Effector memory CD4-positive, alpha-beta T cell (primary cell): Measurements from ENCODE around the gene DNAJC21.

Experiments
- DNase-seq, 3 donors: peaks; one replicate each; pipeline ENCODE4 v3.0.0-alpha.2; 2020
- H3K27ac ChIP-seq: 2 replicates; pipeline ENCODE4 v1.7.0; 2013; ENCODE audit warnings: mild to moderate bottlenecking, low read length, moderate library complexity; ENCODE audit not compliant: insufficient read depth, poor library complexity, severe bottlenecking
- H3K27me3 ChIP-seq: replicated peaks from 2 replicates; pipeline ENCODE4 v1.7.0; 2013; ENCODE audit warnings: mild to moderate bottlenecking, low read length; ENCODE audit not compliant: insufficient read depth, control insufficient read depth, poor library complexity, severe bottlenecking
- H3K36me3 ChIP-seq: 2 replicates; pipeline ENCODE4 v1.7.0; 2013; ENCODE audit warnings: mild to moderate bottlenecking, low read length, moderate library complexity; ENCODE audit not compliant: control insufficient read depth, insufficient read depth
- H3K4me1 ChIP-seq: 2 replicates; pipeline ENCODE4 v1.7.0; 2013; ENCODE audit warnings: low read length, mild to moderate bottlenecking; ENCODE audit not compliant: control insufficient read depth, insufficient read depth, poor library complexity, severe bottlenecking
- H3K4me3 ChIP-seq: 2 replicates; pipeline ENCODE4 v1.7.0; 2013; ENCODE audit warnings: low read length, low read depth, mild to moderate bottlenecking; ENCODE audit not compliant: insufficient read depth, poor library complexity, severe bottlenecking
- H3K9me3 ChIP-seq: 2 replicates; pipeline ENCODE4 v1.7.0; 2013; ENCODE audit warnings: mild to moderate bottlenecking, low read length, moderate library complexity; ENCODE audit not compliant: control insufficient read depth

DNAJC21 gene

GRCh38 chr5:34898258-34898895 lies 31.0 kb upstream of the DNAJC21 start:
- H3K36me3 ChIP-seq, result peaks cover 4% of the 10 kb centered on the region
- peak in 2 of 3 donors; percentile 16 to 44 for DNase-seq
- no peak overlapping the region for H3K4me3 ChIP-seq
- H3K4me1 ChIP-seq, result no peaks in the 10 kb centered on the region
- H3K27ac ChIP-seq, result no peak overlapping the region
- no peaks in the 10 kb centered on the region for H3K27me3 ChIP-seq
- H3K9me3 ChIP-seq, result no peaks in the 10 kb centered on the region

- Histone ChIP-seq H3K36me3 (peaks cover 4% of the 10 kb centered on the region), H3K27me3 (no peaks in the 10 kb centered on the region), H3K4me3 (no peak overlapping the region), H3K9me3 (no peaks in the 10 kb centered on the region), H3K27ac (no peak overlapping the region), H3K4me1 (no peaks in the 10 kb centered on the region)
- DNase-seq, result no peak
Measured at GRCh38 chr5:34899066-34899465, 30.3 kb upstream of the DNAJC21 start.

GRCh38 chr5:34900652-34901051 lies 28.7 kb upstream of the DNAJC21 start:
- Histone ChIP-seq H3K36me3 (peaks cover 4% of the 10 kb centered on the region), H3K4me3 (no peak overlapping the region), H3K4me1 (no peaks in the 10 kb centered on the region), H3K27ac (no peak overlapping the region), H3K27me3 (no peaks in the 10 kb centered on the region), H3K9me3 (no peaks in the 10 kb centered on the region)
- no peak for DNase-seq

DNA sequence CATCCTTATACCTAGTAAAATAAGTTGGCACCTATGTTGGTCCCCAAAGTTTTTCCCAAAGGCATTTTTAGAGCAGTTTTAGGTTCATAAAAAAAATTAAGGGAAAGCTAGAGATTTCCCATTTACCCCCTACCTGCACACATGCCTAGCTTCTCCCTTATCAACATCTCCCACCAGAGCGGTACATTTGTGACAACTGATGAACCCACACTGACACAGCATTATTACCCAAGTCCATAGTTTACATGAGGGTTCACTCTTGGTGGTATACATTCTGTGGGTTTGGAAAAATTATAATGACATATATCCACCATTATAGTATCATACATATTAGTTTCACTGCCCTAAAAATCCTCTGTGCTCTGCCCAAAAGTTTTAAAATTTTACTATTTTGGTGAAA lies 26.1 kb upstream of the DNAJC21 start:
- Histone ChIP-seq H3K9me3 (no peaks in the 10 kb centered on the region), H3K36me3 (peaks cover 9% of the 10 kb centered on the region), H3K27me3 (no peaks in the 10 kb centered on the region), H3K27ac (no peak overlapping the region), H3K4me1 (no peaks in the 10 kb centered on the region), H3K4me3 (no peak overlapping the region)
- no peak for DNase-seq

DNA sequence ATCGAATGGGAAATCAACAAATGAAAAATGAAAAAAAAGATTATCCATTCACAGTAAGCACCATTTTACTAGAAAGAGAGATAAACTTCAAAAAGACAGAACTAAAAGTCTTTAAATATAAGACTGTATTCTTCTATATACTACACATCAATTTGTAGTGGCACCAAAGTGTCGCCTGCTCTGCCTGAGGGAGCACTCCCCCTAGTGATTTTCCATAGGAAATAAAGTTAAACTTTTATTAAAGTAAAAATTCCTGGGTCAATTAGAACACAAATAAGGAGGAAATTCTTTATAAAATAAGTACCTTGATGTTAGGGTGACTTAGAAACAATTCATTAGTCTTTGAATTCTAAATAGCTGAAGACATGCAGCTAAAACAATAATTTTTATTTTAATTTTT lies 23.8 kb upstream of the DNAJC21 start:
- Histone ChIP-seq H3K36me3 (peaks cover 19% of the 10 kb centered on the region), H3K27me3 (no peaks in the 10 kb centered on the region), H3K4me3 (no peak overlapping the region), H3K9me3 (no peaks in the 10 kb centered on the region), H3K4me1 (no peaks in the 10 kb centered on the region), H3K27ac (no peak overlapping the region)
- DNase-seq, result no peak

DNA sequence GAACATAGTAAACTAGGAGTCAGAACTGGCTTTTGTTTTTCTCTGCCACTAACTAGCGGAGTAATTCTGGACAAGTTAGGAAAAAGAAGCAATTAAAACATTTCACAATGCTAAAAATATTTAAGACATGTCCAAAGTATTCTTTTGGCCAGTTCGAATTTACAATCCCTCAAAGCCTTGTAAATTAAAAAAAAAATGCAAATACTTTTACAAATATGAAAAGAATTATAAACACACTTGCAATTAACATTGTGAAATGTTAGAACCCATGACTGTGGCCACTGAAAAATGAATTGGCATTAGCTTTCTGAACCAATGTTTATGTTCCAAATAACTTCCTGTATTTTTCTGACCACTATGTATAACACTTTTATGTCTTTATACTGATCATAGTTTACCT lies 16.3 kb upstream of the DNAJC21 start:
- Histone ChIP-seq H3K9me3 (no peaks in the 10 kb centered on the region), H3K4me3 (no peak overlapping the region), H3K4me1 (peaks cover 19% of the 10 kb centered on the region), H3K36me3 (peaks cover 18% of the 10 kb centered on the region), H3K27ac (no peak overlapping the region), H3K27me3 (no peaks in the 10 kb centered on the region)
- no peak for DNase-seq

DNA sequence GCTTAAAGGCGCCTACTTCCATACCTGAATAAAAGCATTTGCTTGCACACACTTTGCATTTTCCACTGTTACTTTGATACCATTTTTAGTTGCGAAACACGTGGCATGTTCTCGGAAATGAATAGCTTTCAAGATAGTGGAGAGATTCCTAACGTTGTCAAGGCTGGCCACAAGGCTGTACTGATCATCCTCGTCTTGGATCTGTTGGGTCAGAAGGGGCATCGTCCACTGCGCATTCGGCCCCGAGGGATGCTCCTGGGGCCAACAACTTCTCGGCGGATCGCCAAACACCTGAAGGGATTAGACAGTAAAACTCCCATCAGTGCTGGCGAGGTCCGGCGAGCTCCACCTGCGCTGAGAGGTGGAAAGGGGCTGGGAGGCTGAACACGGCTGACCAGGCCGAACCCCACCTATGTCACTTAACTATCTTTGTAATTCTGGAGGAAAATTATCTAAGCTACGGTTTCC lies 14.7 kb upstream of the DNAJC21 start:
- Histone ChIP-seq H3K27ac (peak overlapping the region; percentile 77), H3K9me3 (no peaks in the 10 kb centered on the region), H3K36me3 (peaks cover 20% of the 10 kb centered on the region), H3K4me1 (peaks cover 19% of the 10 kb centered on the region), H3K4me3 (peak overlapping the region; percentile 78), H3K27me3 (no peaks in the 10 kb centered on the region)
- peak in 2 of 3 donors; percentile 5 for DNase-seq

DNA sequence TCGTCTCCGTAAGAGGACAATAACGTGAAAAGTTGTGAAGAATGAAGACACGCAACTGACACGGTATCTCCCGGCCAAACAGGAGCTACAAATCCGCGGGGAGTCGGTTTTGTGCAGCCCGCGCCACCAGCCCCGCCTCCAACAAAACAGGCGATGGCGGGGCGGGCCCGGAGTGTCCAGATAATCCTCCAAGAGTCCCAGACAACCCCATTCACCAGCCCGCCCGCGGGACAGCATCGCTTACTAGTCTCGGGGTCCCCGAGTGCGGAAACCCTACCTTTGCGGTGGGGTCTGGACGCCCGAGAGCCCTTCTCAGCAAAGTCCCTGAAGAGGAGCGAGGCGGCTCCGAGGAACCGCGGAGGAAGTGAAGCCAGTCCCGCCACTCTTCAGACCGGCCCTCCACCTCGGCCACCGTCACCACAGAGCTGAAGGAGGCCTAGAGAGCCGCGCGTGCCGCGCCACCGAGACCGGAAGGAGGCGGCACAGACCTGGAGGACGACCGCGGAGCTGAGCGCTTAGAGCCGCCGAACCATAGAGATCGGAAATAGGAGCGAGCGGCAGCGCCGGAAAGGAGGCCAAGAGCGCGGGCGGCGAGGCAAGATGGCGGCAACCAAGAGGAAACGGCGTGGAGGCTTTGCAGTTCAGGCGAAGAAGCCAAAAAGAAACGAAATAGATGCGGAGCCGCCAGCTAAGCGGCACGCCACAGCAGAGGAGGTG lies 14.1 kb upstream of the DNAJC21 start, which contains the start of the genes BRIX1 and RAD1:
Gene BRIX1, plus strand, starts transcription at position 573 of the 717 bp plus-strand sequence. Its CDS starts 28 bp downstream, at position 601.
Gene RAD1, minus strand, starts transcription at position 366 of the 717 bp plus-strand sequence. CDS start 612 bp downstream, outside the sequence.
- H3K36me3 ChIP-seq, result peaks cover 21% of the 10 kb centered on the region
- no peaks in the 10 kb centered on the region for H3K9me3 ChIP-seq
- DNase-seq, result peak; percentile 88 to 89 (median 88)
- H3K27me3 ChIP-seq, result no peaks in the 10 kb centered on the region
- H3K4me3 ChIP-seq, result peak within 1 kb of the TSS; percentile 78
- H3K4me1 ChIP-seq, result peaks cover 19% of the 10 kb centered on the region
- H3K27ac ChIP-seq, result peak within 1 kb of the TSS; percentile 77

GRCh38 chr5:34915856-34916192 lies 13.5 kb upstream of the DNAJC21 start:
- H3K4me3 ChIP-seq, result peak overlapping the region; percentile 78
- H3K27ac ChIP-seq, result peak overlapping the region; percentile 77
- H3K9me3 ChIP-seq, result no peaks in the 10 kb centered on the region
- H3K36me3 ChIP-seq, result peaks cover 26% of the 10 kb centered on the region
- no peak for DNase-seq
- no peaks in the 10 kb centered on the region for H3K27me3 ChIP-seq
- peaks cover 19% of the 10 kb centered on the region for H3K4me1 ChIP-seq

GRCh38 chr5:34916518-34916917 lies 12.8 kb upstream of the DNAJC21 start:
- H3K27me3 ChIP-seq, result no peaks in the 10 kb centered on the region
- H3K27ac ChIP-seq, result peak overlapping the region; percentile 77
- H3K36me3 ChIP-seq, result peaks cover 27% of the 10 kb centered on the region
- peaks cover 19% of the 10 kb centered on the region for H3K4me1 ChIP-seq
- peak overlapping the region; percentile 78 for H3K4me3 ChIP-seq
- DNase-seq, result no peak
- no peaks in the 10 kb centered on the region for H3K9me3 ChIP-seq
